ENCODE measurements around the gene TIAM2. TPM values are rescaled to one million over a fixed set of nuclear protein-coding genes. Genes with fewer than 3 reads are reported as not detected.

TIAM2 gene
- total and polyA plus RNA-seq, 10 of the 15 experiments (the other 5 are each of a cell fraction or from before 2014, with no cell fraction given), result 1.1 to 10.5 (median 2.3) TPM

DNA sequence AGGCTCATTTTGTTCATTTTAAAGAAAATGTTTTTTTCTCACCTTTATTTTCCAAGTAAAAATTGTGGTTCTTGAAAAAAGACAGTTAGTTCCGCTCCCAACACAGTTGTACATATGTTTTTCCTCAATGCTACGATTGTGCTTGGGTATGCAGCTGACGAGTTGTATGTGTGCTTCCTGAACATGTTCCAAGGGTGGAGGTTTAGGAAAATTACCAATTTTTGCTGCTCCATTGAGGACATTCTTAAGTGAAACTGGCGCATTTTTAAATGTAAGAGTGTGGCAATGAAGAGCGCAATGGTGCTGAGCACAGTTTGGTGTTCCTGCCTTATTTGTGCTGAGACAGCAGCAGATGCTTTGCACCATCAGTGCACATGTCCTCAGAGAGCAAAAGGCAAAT lies 198.4 kb downstream of the TIAM2 start (continued):
- TF ChIP-seq, protein P1, sequence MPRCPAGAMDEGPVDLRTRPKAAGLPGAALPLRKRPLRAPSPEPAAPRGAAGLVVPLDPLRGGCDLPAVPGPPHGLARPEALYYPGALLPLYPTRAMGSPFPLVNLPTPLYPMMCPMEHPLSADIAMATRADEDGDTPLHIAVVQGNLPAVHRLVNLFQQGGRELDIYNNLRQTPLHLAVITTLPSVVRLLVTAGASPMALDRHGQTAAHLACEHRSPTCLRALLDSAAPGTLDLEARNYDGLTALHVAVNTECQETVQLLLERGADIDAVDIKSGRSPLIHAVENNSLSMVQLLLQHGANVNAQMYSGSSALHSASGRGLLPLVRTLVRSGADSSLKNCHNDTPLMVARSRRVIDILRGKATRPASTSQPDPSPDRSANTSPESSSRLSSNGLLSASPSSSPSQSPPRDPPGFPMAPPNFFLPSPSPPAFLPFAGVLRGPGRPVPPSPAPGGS (IDR thresholded peaks at IDR 0.05; ENCODE audit: borderline replicate concordance, insufficient read depth, low read depth, low read length, poor library complexity, severe bottlenecking), result no peak
- TF ChIP-seq ETV6 (conservative IDR thresholded peaks at IDR 0.05 in 1 of 2, IDR thresholded peaks at IDR 0.05 in 1 of 2; ENCODE audit: borderline replicate concordance in 1 of 2, low read depth in 1 of 2), result no peak

DNA sequence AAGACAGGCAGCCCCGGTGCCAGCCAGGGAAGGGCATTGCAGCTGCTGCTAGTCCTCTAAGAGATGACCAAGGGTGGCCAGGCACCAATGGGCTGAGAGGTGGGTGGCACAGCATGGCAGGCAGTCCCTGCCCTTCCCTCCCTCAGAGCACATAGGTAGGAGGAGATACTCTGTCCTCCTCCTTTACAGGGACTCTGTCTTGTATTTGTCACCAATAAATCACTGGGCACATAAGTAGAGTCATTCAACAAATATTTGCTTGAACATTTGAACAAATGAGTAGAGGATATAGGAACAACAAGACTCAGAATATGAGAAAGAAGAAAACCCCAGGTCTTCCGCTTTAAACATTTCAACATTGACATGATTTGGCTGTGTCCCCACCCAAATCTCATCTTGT lies 199.3 kb downstream of the TIAM2 start:
- TF ChIP-seq ZNF384 (IDR thresholded peaks at IDR 0.05; ENCODE audit: borderline replicate concordance, low read depth, low read length), result no peak
- TF ChIP-seq, protein P2, sequence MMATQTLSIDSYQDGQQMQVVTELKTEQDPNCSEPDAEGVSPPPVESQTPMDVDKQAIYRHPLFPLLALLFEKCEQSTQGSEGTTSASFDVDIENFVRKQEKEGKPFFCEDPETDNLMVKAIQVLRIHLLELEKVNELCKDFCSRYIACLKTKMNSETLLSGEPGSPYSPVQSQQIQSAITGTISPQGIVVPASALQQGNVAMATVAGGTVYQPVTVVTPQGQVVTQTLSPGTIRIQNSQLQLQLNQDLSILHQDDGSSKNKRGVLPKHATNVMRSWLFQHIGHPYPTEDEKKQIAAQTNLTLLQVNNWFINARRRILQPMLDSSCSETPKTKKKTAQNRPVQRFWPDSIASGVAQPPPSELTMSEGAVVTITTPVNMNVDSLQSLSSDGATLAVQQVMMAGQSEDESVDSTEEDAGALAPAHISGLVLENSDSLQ (IDR thresholded peaks at IDR 0.05), result no peak
- no TSS peak for BruUV-seq (replicated peaks)
- 100% methylated on average over 2 of the region's 2 CpGs for WGBS (ENCODE audit: insufficient coverage, insufficient replicate concordance, low lambda C conversion rate, missing lambda C conversion rate)
- Histone ChIP-seq H3K27ac (ENCODE audit: control insufficient read depth, insufficient read depth) (no peak overlapping the region), H4K20me1 (ENCODE audit: control insufficient read depth, insufficient read depth) (no peaks in the 10 kb centered on the region), H3K9me3 (replicated peaks; ENCODE audit: control insufficient read depth, insufficient read depth, low read length) (peaks cover 6% of the 10 kb centered on the region; the same call in 2 of the 3 replicates), H3K4me2 (ENCODE audit: control insufficient read depth, insufficient read depth) (no peak overlapping the region), H3K4me1 (ENCODE audit: control insufficient read depth, insufficient read depth, low read length) (no peaks in the 10 kb centered on the region), H3K36me3 (ENCODE audit: control insufficient read depth in 2 of 2, insufficient read depth in 2 of 2, low read length in 1 of 2) (peaks cover 0 to 3% of the 10 kb centered on the region in 2 experiments; a peak in 1 of 4 replicates), H3K79me2 (ENCODE audit: control insufficient read depth, insufficient read depth, low read length) (peaks cover 4% of the 10 kb centered on the region), H3K27me3 (replicated peaks in 1 of 2; ENCODE audit: control insufficient read depth in 2 of 2, insufficient read depth in 2 of 2, low read length in 1 of 2) (no peaks in the 10 kb centered on the region), H2AFZ (ENCODE audit: control insufficient read depth, low read depth, low read length) (no peak overlapping the region), H3K9ac (ENCODE audit: control insufficient read depth, insufficient read depth, low read length) (no peak overlapping the region), H3K4me3 (no peak overlapping the region)
- ChIA-PET RAD21 (ENCODE audit: unreplicated experiment) (no interaction called here), POLR2A (no interaction called here), SMC1A (ENCODE audit: uncharacterized antibody, unreplicated experiment) (interaction anchor here (1.3 kb wide), 1 partner anchor 53 kb away, joined by 4 read pairs; no protein-coding TSS in a partner anchor), CTCF (interaction anchor here (0.9 kb wide), 1 partner anchor 54 kb away, joined by 3 read pairs; no protein-coding TSS in a partner anchor)
- in situ Hi-C loops (cut with MboI) (no loop called here), intact Hi-C loops (cut with micrococcal nuclease; ENCODE audit: unreplicated experiment) (no loop called here)
- FAIRE-seq (no peak), ATAC-seq (no peak), DNase-seq (ENCODE audit: low read depth, low spot score) (no peak)

Measured in GM12878 (cell line).